H1 (cell line): Measurements from ENCODE around the gene ENO2. TPM values are rescaled to one million over a fixed set of nuclear protein-coding genes. Genes with fewer than 3 reads are reported as not detected.

Source experiments
- ATF3 ChIP-seq: IDR thresholded peaks from 2 replicates; pipeline ENCODE4 v1.6.1; 2011; ENCODE audit warnings: low read depth, mild to moderate bottlenecking, low read length; ENCODE audit not compliant: insufficient read depth
- BRCA1 ChIP-seq: IDR thresholded peaks from 2 replicates; pipeline ENCODE4 v1.6.1; 2012; ENCODE audit warnings: low read depth, low read length, improper control_type of control experiment
- CHD7 ChIP-seq: fragments of 300-600 bp; sonication (generic); IDR thresholded peaks from 2 replicates; pipeline ENCODE4 v1.7.1; 2012; ENCODE audit warnings: low read length, moderate library complexity, mild to moderate bottlenecking, inconsistent platforms; ENCODE audit not compliant: insufficient replicate concordance
- CREB1 ChIP-seq: IDR thresholded peaks from 2 replicates; pipeline ENCODE4 v1.6.1; 2012; ENCODE audit warnings: inconsistent platforms
- EGR1 ChIP-seq: IDR thresholded peaks from 2 replicates; pipeline ENCODE4 v1.6.1; 2011; ENCODE audit warnings: low read depth, low read length, borderline replicate concordance
- JUND ChIP-seq: IDR thresholded peaks from 2 replicates; pipeline ENCODE4 v1.6.1; 2011; ENCODE audit warnings: mild to moderate bottlenecking, improper control_type of control experiment, low read length
- SIN3A ChIP-seq, 2 experiments: IDR thresholded peaks in 1 of 2; conservative IDR thresholded peaks in 1 of 2; 2 replicates each; pipeline ENCODE4 v1.6.1; 2011 to 2012; ENCODE audit warnings: low read length in 2 of 2, improper control_type of control experiment in 1 of 2, low read depth in 1 of 2, mild to moderate bottlenecking in 1 of 2
- SIRT6 ChIP-seq: IDR thresholded peaks from one replicate; pipeline ENCODE4 v1.7.1; 2012; ENCODE audit warnings: low read length, inconsistent platforms
- SP2 ChIP-seq: IDR thresholded peaks from 2 replicates; pipeline ENCODE4 v1.6.1; 2012; ENCODE audit warnings: mild to moderate bottlenecking, low read length, inconsistent platforms
- SUZ12 ChIP-seq: fragments of 200-600 bp; sonication (generic); IDR thresholded peaks from 2 replicates; pipeline ENCODE4 v1.6.1; 2012; ENCODE audit warnings: mild to moderate bottlenecking, inconsistent platforms, low read length, moderate library complexity, mixed read lengths
- ZNF274 ChIP-seq: IDR thresholded peaks from 2 replicates; pipeline ENCODE4 v1.7.0; 2012; ENCODE audit warnings: low read length, borderline replicate concordance; ENCODE audit errors: extremely low read depth
- polyA plus RNA-seq, 7 experiments: library from polyadenylated mRNA; depleted of rRNA in 3 of 7; stranded (reverse) in 5 of 7; unstranded in 2 of 7; fragments of >200 nt in 5 of 7; fragments of 200-250 nt in 2 of 7; gene quantifications; 1 replicate in 5 of 7; 2 replicates in 1 of 7; 4 replicates in 1 of 7; pipeline versions ENCODE4 v1.2.1 to v1.2.3, GENCODE V29; 2011 to 2013; ENCODE audit warnings: missing spikeins in 2 of 7, mixed read lengths in 2 of 7
- total RNA-seq: library from RNA; stranded (reverse); fragmentation: NEBNext Ultra II Directional; extraction: Animal tissue kit (Norgen Biotek cat#: 25700); gene quantifications from 2 replicates; pipeline ENCODE4 v1.2.1, GENCODE V29; 2021

ENO2 gene
- total and polyA plus RNA-seq, 2 of the 8 experiments (the other 6 are each of a cell fraction or from before 2014, with no cell fraction given), result 92.4 to 102 TPM

DNA sequence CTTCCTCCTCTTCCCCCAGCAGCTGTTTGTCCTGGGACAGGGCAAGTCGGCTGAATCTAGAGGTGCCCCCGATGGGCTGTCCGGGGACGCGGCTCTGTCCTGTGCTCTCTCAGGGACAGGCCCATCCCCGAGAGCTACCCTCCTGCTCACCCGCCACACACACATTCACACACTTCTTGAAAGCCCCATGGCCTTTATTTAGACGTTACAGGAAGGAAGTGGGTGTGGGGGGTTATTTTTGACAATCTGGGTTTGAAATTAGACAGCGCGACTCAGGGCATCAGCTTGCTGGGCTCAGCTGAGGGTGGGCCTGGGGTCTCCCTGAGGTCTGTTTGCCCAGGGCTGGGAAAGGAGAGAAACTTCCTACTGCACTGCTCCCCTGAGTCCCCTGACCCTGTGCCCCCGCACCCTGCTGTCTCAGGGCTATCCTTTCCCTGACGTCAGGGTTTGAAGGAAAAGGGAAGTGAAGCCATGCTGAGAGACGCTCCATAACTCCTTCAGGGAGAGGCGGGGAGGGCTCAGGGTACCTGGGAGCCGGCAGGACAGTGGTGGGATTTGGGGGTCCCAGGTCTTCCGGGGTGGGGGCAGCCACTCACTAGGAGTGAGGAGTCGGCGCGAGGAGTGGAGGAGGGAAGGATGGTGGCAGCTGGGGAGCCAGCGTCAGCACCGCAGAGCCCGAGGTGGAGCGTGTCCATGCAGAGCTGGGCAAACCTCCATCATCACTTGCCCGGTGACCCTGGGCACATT lies 44.9 kb downstream of the ENO2 start (continued):
- TF ChIP-seq CHD7 (no peak), SIRT6 (no peak), BRCA1 (no peak), SIN3A (conservative IDR thresholded peaks at IDR 0.05 in 1 of 2, IDR thresholded peaks at IDR 0.05 in 1 of 2; ENCODE audit: low read depth in 1 of 2, low read length in 2 of 2) (no peak), SUZ12 (no peak), ZNF274 (no peak), CREB1 (no peak), EGR1 (no peak), ATF3 (no peak), SP2 (no peak), JUND (no peak)
